Kidney (tissue), 14 donors: ENCODE results near the gene SPCS1. TPM values are rescaled to one million over a fixed set of nuclear protein-coding genes. Genes with fewer than 3 reads are reported as not detected.

ENCODE experiments used
- DNase-seq, 5 donors: peaks; one replicate each; pipeline ENCODE4 v3.0.0-alpha.2; 2013 to 2020
- FAIRE-seq: peaks from 2 replicates; lab custom pipeline; 2012; peaks lifted over from hg19 to GRCh38; lab: Jason Lieb, UNC
- H3K27ac ChIP-seq, 2 donors: one replicate each; pipeline ENCODE4 v1.7.0; 2013; ENCODE audit warnings: low read depth in 2 of 2, low read length in 2 of 2, inconsistent platforms in 1 of 2
- H3K27me3 ChIP-seq: one replicate; pipeline ENCODE4 v1.7.1; 2013; ENCODE audit warnings: low read length, inconsistent platforms; ENCODE audit not compliant: control insufficient read depth, insufficient read depth
- H3K36me3 ChIP-seq, 3 donors: one replicate each; pipeline versions ENCODE4 v1.7.0 to v1.7.1; 2013; ENCODE audit warnings: low read length in 3 of 3, control low read depth in 1 of 3, inconsistent platforms in 1 of 3; ENCODE audit not compliant: insufficient read depth in 3 of 3, control insufficient read depth in 2 of 3
- H3K4me1 ChIP-seq, 3 donors: one replicate each; pipeline versions ENCODE4 v1.7.0 to v1.7.1; 2013; ENCODE audit warnings: low read length in 3 of 3, inconsistent platforms in 1 of 3, low read depth in 1 of 3; ENCODE audit not compliant: control insufficient read depth in 2 of 3, insufficient read depth in 2 of 3
- H3K4me3 ChIP-seq, 3 donors: one replicate each; pipeline versions ENCODE4 v1.7.0 to v1.8.1; 2013; ENCODE audit warnings: low read length in 3 of 3, control low read depth in 1 of 3, inconsistent platforms in 1 of 3
- H3K9ac ChIP-seq, 3 donors: one replicate each; pipeline versions ENCODE4 v1.7.0 to v1.7.1; 2013; ENCODE audit warnings: low read length in 3 of 3, control low read depth in 1 of 3, inconsistent platforms in 1 of 3
- H3K9me3 ChIP-seq, 3 donors: one replicate each; pipeline versions ENCODE4 v1.7.0 to v1.7.1; 2013; ENCODE audit warnings: low read length in 3 of 3, control low read depth in 1 of 3, inconsistent platforms in 1 of 3; ENCODE audit not compliant: control insufficient read depth in 2 of 3, insufficient read depth in 1 of 3
- CTCF ChIP-seq: IDR thresholded peaks from 3 replicates; pipeline ENCODE4 v1.5.1; 2012; ENCODE audit warnings: mild to moderate bottlenecking, moderate library complexity, borderline replicate concordance; ENCODE audit not compliant: insufficient read depth; ENCODE audit errors: extremely low read depth
- intact Hi-C: fragments of 100-400 bp; cut with DNase I; formaldehyde crosslinking; loops from one replicate; pipeline ENCODE4 v1.11.1; 2022
- polyA plus RNA-seq: library from polyadenylated mRNA; stranded (reverse); fragments of 350-450 nt; fragmentation: Illumina TruSeq; extraction: RNeasy Lipid Tissue Mini Kit (QIAGEN cat#74804); gene quantifications from one replicate; pipeline ENCODE4 v1.2.3, GENCODE V29; 2014; ENCODE audit warnings: low read depth, low replicate concordance; ENCODE audit not compliant: insufficient read depth
- total RNA-seq: library from RNA; stranded (reverse); fragmentation: NEBNext Ultra II Directional; extraction: Animal tissue kit (Norgen Biotek cat#: 25700); gene quantifications from one replicate; pipeline ENCODE4 v1.2.1, GENCODE V29; 2021
- donor health status: control.
- donor health status: control.
- donor health status: control.
- donor health status: control.
- donor health status: control.
- donor health status: DM: yes; HTN: yes; CAD: no.
- donor health status: Normal renal cell carcinoma (clear cell type).

The SPCS1 gene
- total and polyA plus RNA-seq, 2 donors from 2014 or later: 124 to 265 TPM

- no peak for TF ChIP-seq CTCF
- Histone ChIP-seq H3K9me3 (no peaks in the 10 kb centered on the region), H3K4me1 (peaks cover 0 to 3% (median 3%) of the 10 kb centered on the region in 3 donors), H3K36me3 (peaks cover 0 to 4% (median 0%) of the 10 kb centered on the region in 3 donors), H3K4me3 (peak overlapping the region in 1 of 3 donors; percentile 29), H3K9ac (no peak overlapping the region), H3K27me3 (no peaks in the 10 kb centered on the region), H3K27ac (no peak overlapping the region)
- DNase-seq (peak; percentile 30 to 76 (median 54)), FAIRE-seq (no peak)
- intact Hi-C loops: no loop called here
These were observed 8.7 kb downstream of the SPCS1 start for GRCh38 chr3:52714335-52715302.

- H3K27ac ChIP-seq: no peak overlapping the region
- intact Hi-C loops: no loop called here
- no peaks in the 10 kb centered on the region for H3K9me3 ChIP-seq
- TF ChIP-seq CTCF: no peak
- peaks cover 0 to 4% (median 0%) of the 10 kb centered on the region in 3 donors for H3K36me3 ChIP-seq
- no peaks in the 10 kb centered on the region for H3K27me3 ChIP-seq
- H3K4me1 ChIP-seq: peaks cover 0 to 3% (median 3%) of the 10 kb centered on the region in 3 donors
- FAIRE-seq (no peak), DNase-seq (no peak)
- no peak overlapping the region for H3K4me3 ChIP-seq
- H3K9ac ChIP-seq: no peak overlapping the region
These were observed 9.9 kb downstream of the SPCS1 start for GRCh38 chr3:52715714-52716305.

GRCh38 chr3:52719618-52720017 lies 13.7 kb downstream of the SPCS1 start:
- no peaks in the 10 kb centered on the region for H3K9me3 ChIP-seq
- H3K27me3 ChIP-seq: no peaks in the 10 kb centered on the region
- peaks cover 0 to 3% (median 3%) of the 10 kb centered on the region in 3 donors for H3K4me1 ChIP-seq
- no peak overlapping the region for H3K9ac ChIP-seq
- intact Hi-C loops: no loop called here
- FAIRE-seq (no peak), DNase-seq (no peak)
- no peak overlapping the region for H3K27ac ChIP-seq
- no peak overlapping the region for H3K4me3 ChIP-seq
- TF ChIP-seq CTCF: no peak
- H3K36me3 ChIP-seq: peaks cover 0 to 4% (median 0%) of the 10 kb centered on the region in 3 donors
